ENCODE data around the gene SCN9A.
"Not testable (repeated sequence)": the region's sequence is repeated elsewhere in the genome, so short reads cannot be mapped to it uniquely, and the experiment has no call there.

Gene SCN9A

GRCh38 chr2:166375736-166376487 is at the start of gene SCN9A:
Gene SCN9A, minus strand, starts transcription at chr2:166375944. Its CDS starts 64,188 bp downstream, at chr2:166311756.
- in situ Hi-C loops (cut with MboI; ENCODE audit: low sequenced_read_pairs): no loop called here

GRCh38 chr2:166424841-166425240 is 49.1 kb upstream of the SCN9A start:
- in situ Hi-C loops (cut with MboI; ENCODE audit: low sequenced_read_pairs): no loop called here

- in situ Hi-C loops (cut with MboI; ENCODE audit: low sequenced_read_pairs): no loop called here
Observed at GRCh38 chr2:166419616-166419934, 43.8 kb upstream of the SCN9A start.

- in situ Hi-C loops (cut with MboI; ENCODE audit: low sequenced_read_pairs): no loop called here
Observed at GRCh38 chr2:166418853-166419615, 43.3 kb upstream of the SCN9A start.

- in situ Hi-C loops (cut with MboI; ENCODE audit: low sequenced_read_pairs): no loop called here
Observed at GRCh38 chr2:166417669-166418068, 41.9 kb upstream of the SCN9A start.

GRCh38 chr2:166413255-166413654 is 37.5 kb upstream of the SCN9A start:
- in situ Hi-C loops (cut with MboI; ENCODE audit: low sequenced_read_pairs): no loop called here

- in situ Hi-C loops (cut with MboI; ENCODE audit: low sequenced_read_pairs): no loop called here
Observed at GRCh38 chr2:166411473-166412230, 35.9 kb upstream of the SCN9A start.

GRCh38 chr2:166410828-166411472 is 35.2 kb upstream of the SCN9A start:
- in situ Hi-C loops (cut with MboI; ENCODE audit: low sequenced_read_pairs): no loop called here

GRCh38 chr2:166407746-166408145 is 32.0 kb upstream of the SCN9A start:
- in situ Hi-C loops (cut with MboI; ENCODE audit: low sequenced_read_pairs): not testable (repeated sequence)

GRCh38 chr2:166406374-166406773 is 30.6 kb upstream of the SCN9A start:
- in situ Hi-C loops (cut with MboI; ENCODE audit: low sequenced_read_pairs): no loop called here

- in situ Hi-C loops (cut with MboI; ENCODE audit: low sequenced_read_pairs): no loop called here
Observed at GRCh38 chr2:166405569-166405926, 29.8 kb upstream of the SCN9A start.

GRCh38 chr2:166404831-166405568 is 29.3 kb upstream of the SCN9A start:
- in situ Hi-C loops (cut with MboI; ENCODE audit: low sequenced_read_pairs): no loop called here

GRCh38 chr2:166394245-166394644 is 18.5 kb upstream of the SCN9A start:
- in situ Hi-C loops (cut with MboI; ENCODE audit: low sequenced_read_pairs): no loop called here

GRCh38 chr2:166393008-166393407 is 17.3 kb upstream of the SCN9A start:
- in situ Hi-C loops (cut with MboI; ENCODE audit: low sequenced_read_pairs): no loop called here

- in situ Hi-C loops (cut with MboI; ENCODE audit: low sequenced_read_pairs): no loop called here
Observed at GRCh38 chr2:166388481-166389070, 12.8 kb upstream of the SCN9A start.

GRCh38 chr2:166385313-166385712 is 9.6 kb upstream of the SCN9A start:
- in situ Hi-C loops (cut with MboI; ENCODE audit: low sequenced_read_pairs): no loop called here

- in situ Hi-C loops (cut with MboI; ENCODE audit: low sequenced_read_pairs): no loop called here
Observed at GRCh38 chr2:166384774-166385173, 9.0 kb upstream of the SCN9A start.

GRCh38 chr2:166382448-166382847 is 6.7 kb upstream of the SCN9A start:
- in situ Hi-C loops (cut with MboI; ENCODE audit: low sequenced_read_pairs): no loop called here

- in situ Hi-C loops (cut with MboI; ENCODE audit: low sequenced_read_pairs): no loop called here
Observed at GRCh38 chr2:166380615-166381014, 4.9 kb upstream of the SCN9A start.

GRCh38 chr2:166376873-166377272 is 1.1 kb upstream of the SCN9A start:
- in situ Hi-C loops (cut with MboI; ENCODE audit: low sequenced_read_pairs): no loop called here

Data from HL-60/S4 treated with phorbol 12-myristate 13-acetate at 8.2 ng/mL for 4 days and 3 days (cell line).